HepG2 (cell line): Measurements from ENCODE around the gene CNTFR. TPM values are rescaled to one million over a fixed set of nuclear protein-coding genes. Genes with fewer than 3 reads are reported as not detected.

Source experiments
- GABPA ChIP-seq, 2 experiments: IDR thresholded peaks; 2 replicates each; pipeline ENCODE4 v1.6.1; 2011 to 2016; ENCODE audit warnings: low read depth in 2 of 2, low read length in 1 of 2, missing biosample characterization in 1 of 2, missing genetic modification characterization in 1 of 2
- IRF2 ChIP-seq: IDR thresholded peaks from 2 replicates; pipeline ENCODE4 v1.6.1; 2018; ENCODE audit warnings: missing genetic modification reagents, missing compliant biosample characterization
- KAT2B ChIP-seq: fragments of 150-350 bp; IDR thresholded peaks from 2 replicates; pipeline ENCODE4 v1.6.1; 2014; ENCODE audit warnings: low read depth, low read length, borderline replicate concordance
- KDM2A ChIP-seq: sonication (generic); formaldehyde crosslinking; IDR thresholded peaks from 2 replicates; pipeline ENCODE4 v1.4.0; 2020; ENCODE audit warnings: low read depth, missing genetic modification reagents, borderline replicate concordance
- KLF6 ChIP-seq: IDR thresholded peaks from 2 replicates; pipeline ENCODE4 v1.8.0; 2016; ENCODE audit warnings: missing biosample characterization, missing genetic modification reagents
- MBD4 ChIP-seq: IDR thresholded peaks from 2 replicates; pipeline ENCODE4 v1.6.1; 2012; ENCODE audit warnings: low read length, inconsistent platforms, borderline replicate concordance
- NRL ChIP-seq: sonication (generic); formaldehyde crosslinking; IDR thresholded peaks from 2 replicates; pipeline ENCODE4 v1.5.0; 2020; ENCODE audit warnings: missing genetic modification reagents, mild to moderate bottlenecking, moderate library complexity, borderline replicate concordance
- PHF20 ChIP-seq: sonication (generic); formaldehyde crosslinking; IDR thresholded peaks from 2 replicates; pipeline ENCODE4 v1.5.0; 2020; ENCODE audit warnings: mild to moderate bottlenecking, missing genetic modification reagents
- PHF8 ChIP-seq: sonication (generic); formaldehyde crosslinking; IDR thresholded peaks from 2 replicates; pipeline ENCODE4 v1.5.0; 2020; ENCODE audit warnings: missing genetic modification reagents
- STAG1 ChIP-seq: sonication (generic); formaldehyde crosslinking; IDR thresholded peaks from 2 replicates; pipeline ENCODE4 v1.4.0; 2020; ENCODE audit warnings: missing genetic modification reagents
- YEATS2 ChIP-seq: sonication (generic); formaldehyde crosslinking; IDR thresholded peaks from 2 replicates; pipeline ENCODE4 v1.4.0; 2020; ENCODE audit warnings: missing genetic modification reagents, borderline replicate concordance
- ZIK1 ChIP-seq: sonication (generic); formaldehyde crosslinking; IDR thresholded peaks from 2 replicates; pipeline ENCODE4 v1.5.0; 2020; ENCODE audit warnings: mild to moderate bottlenecking, low read depth, missing genetic modification reagents, borderline replicate concordance
- ZNF121 ChIP-seq: sonication (generic); formaldehyde crosslinking; IDR thresholded peaks from 2 replicates; pipeline ENCODE4 v1.5.0; 2020; ENCODE audit warnings: mild to moderate bottlenecking, missing genetic modification reagents
- ZNF430 ChIP-seq: sonication (generic); formaldehyde crosslinking; IDR thresholded peaks from 2 replicates; pipeline ENCODE4 v1.9.0; 2021; ENCODE audit warnings: mild to moderate bottlenecking, missing genetic modification reagents
- ZNF460 ChIP-seq: sonication (generic); formaldehyde crosslinking; IDR thresholded peaks from 2 replicates; pipeline ENCODE4 v1.5.1; 2020; ENCODE audit warnings: missing genetic modification reagents, mild to moderate bottlenecking, borderline replicate concordance
- ZNF496 ChIP-seq: sonication (generic); formaldehyde crosslinking; IDR thresholded peaks from 2 replicates; pipeline ENCODE4 v1.8.1; 2023; ENCODE audit warnings: mild to moderate bottlenecking, moderate library complexity, missing genetic modification reagents; ENCODE audit not compliant: insufficient replicate concordance
- ZNF549 ChIP-seq: sonication (generic); formaldehyde crosslinking; IDR thresholded peaks from 2 replicates; pipeline ENCODE4 v1.5.0; 2020; ENCODE audit warnings: missing genetic modification reagents
- ZSCAN9 ChIP-seq: IDR thresholded peaks from 2 replicates; pipeline ENCODE4 v1.6.1; 2016; ENCODE audit warnings: borderline replicate concordance
- polyA plus RNA-seq, 8 experiments: library from polyadenylated mRNA; depleted of rRNA in 3 of 8; stranded (reverse) in 7 of 8; unstranded in 1 of 8; fragments of >200 nt; fragmentation: Illumina TruSeq in 4 of 8; extraction: Trizol in 4 of 8; gene quantifications; 2 replicates each; pipeline versions ENCODE4 v1.2.1 to v1.2.3, GENCODE V29; 2011 to 2016; ENCODE audit warnings: low read depth in 4 of 8, missing spikeins in 1 of 8, mixed read lengths in 1 of 8; ENCODE audit not compliant: insufficient read depth in 1 of 8
- total RNA-seq, 5 experiments: library from RNA; depleted of rRNA; stranded (reverse); fragments of >200 nt; fragmentation: Illumina TruSeq; extraction: Trizol; gene quantifications; 2 replicates each; pipeline ENCODE4 v1.2.3, GENCODE V29; 2016; ENCODE audit warnings: low read depth in 1 of 5
- TF ChIP-seq, protein P1 (sequence below): sonication (generic); formaldehyde crosslinking; IDR thresholded peaks from 2 replicates; pipeline ENCODE4 v1.4.0; 2020; ENCODE audit warnings: missing genetic modification reagents, mild to moderate bottlenecking, borderline replicate concordance
- TF ChIP-seq, protein P2 (sequence below): sonication (generic); formaldehyde crosslinking; IDR thresholded peaks from 2 replicates; pipeline ENCODE4 v1.5.1; 2020; ENCODE audit warnings: missing genetic modification reagents, mild to moderate bottlenecking, borderline replicate concordance
- TF ChIP-seq, protein P3 (sequence below): sonication (generic); formaldehyde crosslinking; IDR thresholded peaks from 2 replicates; pipeline ENCODE4 v1.5.1; 2020; ENCODE audit warnings: mild to moderate bottlenecking, moderate library complexity, missing genetic modification reagents
- TF ChIP-seq, protein P4 (sequence below), 2 experiments: sonication (generic) in 1 of 2; formaldehyde crosslinking in 1 of 2; IDR thresholded peaks; 2 replicates each; pipeline versions ENCODE4 v1.4.0 to v1.6.1; 2018 to 2020; ENCODE audit warnings: missing genetic modification reagents in 2 of 2, borderline replicate concordance in 1 of 2, low read depth in 1 of 2, mild to moderate bottlenecking in 1 of 2, missing biosample characterization in 1 of 2

Gene CNTFR
- total and polyA plus RNA-seq, 2 of the 13 experiments (the other 11 are each of a cell fraction or from before 2014, with no cell fraction given), result not detected

DNA sequence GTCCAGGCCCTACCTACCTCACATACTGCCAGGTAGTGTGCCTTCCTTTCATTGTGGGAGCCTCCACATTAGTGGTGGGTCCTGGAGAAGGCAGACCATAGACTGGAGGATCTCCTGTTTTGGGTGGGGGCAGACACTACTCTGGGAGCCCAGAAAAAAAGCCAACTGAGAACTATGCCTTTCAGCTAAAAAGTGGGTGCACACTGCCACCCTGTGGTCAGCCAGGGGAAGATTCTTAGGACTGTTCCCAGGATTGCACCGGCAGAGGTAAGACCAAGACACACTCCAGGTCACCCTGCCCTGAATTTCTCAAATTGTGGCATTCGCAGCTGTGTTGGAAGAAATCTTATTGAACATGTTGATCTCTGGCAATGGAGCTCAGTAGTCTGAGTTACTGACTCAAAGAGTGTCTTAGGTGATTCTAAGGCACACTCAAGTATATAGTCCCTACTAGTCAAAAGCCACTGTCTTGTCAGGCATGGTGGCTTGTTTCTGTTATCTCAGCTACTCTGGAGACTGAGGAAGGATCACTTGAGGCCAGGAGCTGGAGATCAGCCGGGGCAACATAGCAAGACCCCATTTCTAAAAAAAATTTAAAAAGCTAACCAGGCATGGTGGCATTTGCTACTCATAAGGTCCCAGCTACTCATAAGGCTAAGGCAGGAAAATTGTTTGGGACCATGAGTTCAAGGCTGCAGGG, 44.5 kb upstream of the CNTFR start (continued):
- TF ChIP-seq ZIK1 (no peak), ZNF430 (CRISPR knock-in tag) (no peak), NRL (CRISPR knock-in tag) (no peak), KDM2A (CRISPR knock-in tag) (peak; percentile 48), IRF2 (0 out of 2 replicates have a peak, but pooled peaks have one; percentile 41), ZNF496 (CRISPR knock-in tag) (no peak), ZNF121 (CRISPR knock-in tag) (peak; percentile 89), KLF6 (CRISPR knock-in tag) (0 out of 2 replicates have a peak, but pooled peaks have one; percentile 28), PHF8 (CRISPR knock-in tag) (no peak), ZSCAN9 (CRISPR knock-in tag) (no peak), ZNF460 (CRISPR knock-in tag) (no peak), GABPA (IDR thresholded peaks at IDR 0.05; ENCODE audit: low read depth, low read length) (no peak), GABPA (CRISPR knock-in tag; IDR thresholded peaks at IDR 0.05; ENCODE audit: low read depth) (0 out of 2 replicates have a peak, but pooled peaks have one; percentile 15), PHF20 (no peak), YEATS2 (peak; percentile 27; the same call in 1 of the 2 replicates), KAT2B (no peak), MBD4 (no peak), ZNF549 (CRISPR knock-in tag) (no peak), STAG1 (CRISPR knock-in tag) (peak; percentile 78)
- TF ChIP-seq, protein P1, sequence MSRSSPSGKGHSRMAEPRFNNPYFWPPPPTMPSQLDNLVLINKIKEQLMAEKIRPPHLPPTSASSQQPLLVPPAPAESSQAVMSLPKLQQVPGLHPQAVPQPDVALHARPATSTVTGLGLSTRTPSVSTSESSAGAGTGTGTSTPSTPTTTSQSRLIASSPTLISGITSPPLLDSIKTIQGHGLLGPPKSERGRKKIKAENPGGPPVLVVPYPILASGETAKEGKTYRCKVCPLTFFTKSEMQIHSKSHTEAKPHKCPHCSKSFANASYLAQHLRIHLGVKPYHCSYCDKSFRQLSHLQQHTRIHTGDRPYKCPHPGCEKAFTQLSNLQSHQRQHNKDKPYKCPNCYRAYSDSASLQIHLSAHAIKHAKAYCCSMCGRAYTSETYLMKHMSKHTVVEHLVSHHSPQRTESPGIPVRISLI (CRISPR knock-in tag), result peak; percentile 78; the same call in 1 of the 2 replicates
- TF ChIP-seq, protein P2, sequence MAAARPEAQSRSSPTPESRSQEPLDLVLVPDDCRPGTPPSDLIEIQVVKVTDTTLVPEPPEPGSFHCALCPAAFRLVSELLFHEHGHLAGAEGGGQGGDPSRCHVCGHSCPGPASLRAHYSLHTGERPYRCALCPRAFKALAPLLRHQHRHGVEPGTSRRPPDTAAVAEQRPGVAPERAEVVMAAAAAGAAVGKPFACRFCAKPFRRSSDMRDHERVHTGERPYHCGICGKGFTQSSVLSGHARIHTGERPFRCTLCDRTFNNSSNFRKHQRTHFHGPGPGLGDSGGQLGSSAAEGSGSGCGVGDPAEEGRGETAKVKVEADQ (CRISPR knock-in tag), result peak; percentile 15; the same call in 1 of the 2 replicates
- TF ChIP-seq, protein P3, sequence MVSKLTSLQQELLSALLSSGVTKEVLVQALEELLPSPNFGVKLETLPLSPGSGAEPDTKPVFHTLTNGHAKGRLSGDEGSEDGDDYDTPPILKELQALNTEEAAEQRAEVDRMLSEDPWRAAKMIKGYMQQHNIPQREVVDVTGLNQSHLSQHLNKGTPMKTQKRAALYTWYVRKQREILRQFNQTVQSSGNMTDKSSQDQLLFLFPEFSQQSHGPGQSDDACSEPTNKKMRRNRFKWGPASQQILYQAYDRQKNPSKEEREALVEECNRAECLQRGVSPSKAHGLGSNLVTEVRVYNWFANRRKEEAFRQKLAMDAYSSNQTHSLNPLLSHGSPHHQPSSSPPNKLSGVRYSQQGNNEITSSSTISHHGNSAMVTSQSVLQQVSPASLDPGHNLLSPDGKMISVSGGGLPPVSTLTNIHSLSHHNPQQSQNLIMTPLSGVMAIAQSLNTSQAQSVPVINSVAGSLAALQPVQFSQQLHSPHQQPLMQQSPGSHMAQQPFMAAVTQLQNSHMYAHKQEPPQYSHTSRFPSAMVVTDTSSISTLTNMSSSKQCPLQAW (CRISPR knock-in tag), result 0 out of 2 replicates have a peak, but pooled peaks have one; percentile 19
- TF ChIP-seq, protein P4, sequence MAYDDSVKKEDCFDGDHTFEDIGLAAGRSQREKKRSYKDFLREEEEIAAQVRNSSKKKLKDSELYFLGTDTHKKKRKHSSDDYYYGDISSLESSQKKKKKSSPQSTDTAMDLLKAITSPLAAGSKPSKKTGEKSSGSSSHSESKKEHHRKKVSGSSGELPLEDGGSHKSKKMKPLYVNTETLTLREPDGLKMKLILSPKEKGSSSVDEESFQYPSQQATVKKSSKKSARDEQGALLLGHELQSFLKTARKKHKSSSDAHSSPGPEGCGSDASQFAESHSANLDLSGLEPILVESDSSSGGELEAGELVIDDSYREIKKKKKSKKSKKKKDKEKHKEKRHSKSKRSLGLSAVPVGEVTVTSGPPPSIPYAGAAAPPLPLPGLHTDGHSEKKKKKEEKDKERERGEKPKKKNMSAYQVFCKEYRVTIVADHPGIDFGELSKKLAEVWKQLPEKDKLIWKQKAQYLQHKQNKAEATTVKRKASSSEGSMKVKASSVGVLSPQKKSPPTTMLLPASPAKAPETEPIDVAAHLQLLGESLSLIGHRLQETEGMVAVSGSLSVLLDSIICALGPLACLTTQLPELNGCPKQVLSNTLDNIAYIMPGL (CRISPR knock-in tag; IDR thresholded peaks at IDR 0.05; ENCODE audit: borderline replicate concordance in 1 of 2, low read depth in 1 of 2), result 0 out of 4 replicates have a peak, but pooled peaks of 1 of the 2 experiments have one; percentile 41
